Daoy (cell line): ENCODE measurements around the gene TLCD5. TPM values are rescaled to one million over a fixed set of nuclear protein-coding genes. Genes with fewer than 3 reads are reported as not detected.

Experiments
- DNase-seq: peaks from one replicate; pipeline ENCODE4 v3.0.0-alpha.2; 2015; ENCODE audit warnings: low read depth
- total RNA-seq: library from RNA; depleted of rRNA; stranded (reverse); fragments of >200 nt; shearing (Covaris generic); gene quantifications from 2 replicates; pipeline ENCODE4 v1.2.3, GENCODE V29; 2014

Gene TLCD5
- total RNA-seq, 1 experiment from 2014 or later: 11.4 TPM

GRCh38 chr11:120307476-120307875 lies 17.6 kb upstream of the TLCD5 start:
- DNase-seq: no peak

GRCh38 chr11:120308081-120308480 lies 17.0 kb upstream of the TLCD5 start:
- DNase-seq: no peak

GRCh38 chr11:120310870-120311269 lies 14.2 kb upstream of the TLCD5 start:
- DNase-seq: no peak

GRCh38 chr11:120314861-120315260 lies 10.2 kb upstream of the TLCD5 start:
- no peak for DNase-seq

GRCh38 chr11:120316880-120317688 lies 8.0 kb upstream of the TLCD5 start:
- DNase-seq: no peak

- DNase-seq: no peak
Observed at GRCh38 chr11:120317689-120318480, 7.2 kb upstream of the TLCD5 start.

- no peak for DNase-seq
Observed at GRCh38 chr11:120318906-120319305, 6.2 kb upstream of the TLCD5 start.

- DNase-seq: no peak
Observed at GRCh38 chr11:120326228-120326627, 1.1 kb downstream of the TLCD5 start.

- DNase-seq: no peak
Observed at GRCh38 chr11:120326845-120327281, 1.8 kb downstream of the TLCD5 start.

GRCh38 chr11:120327311-120327710 lies 2.2 kb downstream of the TLCD5 start:
- DNase-seq: no peak

GRCh38 chr11:120329556-120329955 lies 4.5 kb downstream of the TLCD5 start:
- DNase-seq: no peak

GRCh38 chr11:120330045-120330444 lies 4.9 kb downstream of the TLCD5 start:
- DNase-seq: no peak

- peak; percentile 81 for DNase-seq
Observed at GRCh38 chr11:120331301-120331996, 6.3 kb downstream of the TLCD5 start.

- no peak for DNase-seq
Observed at GRCh38 chr11:120332822-120333716, 8.0 kb downstream of the TLCD5 start.

- DNase-seq: no peak
Observed at GRCh38 chr11:120333801-120334200, 8.7 kb downstream of the TLCD5 start.

- no peak for DNase-seq
Observed at GRCh38 chr11:120334332-120334731, 9.2 kb downstream of the TLCD5 start.

- DNase-seq: peak; percentile 70
Observed at GRCh38 chr11:120334894-120335462, 9.9 kb downstream of the TLCD5 start.

- DNase-seq: no peak
Observed at GRCh38 chr11:120335556-120335907, 10.4 kb downstream of the TLCD5 start.

GRCh38 chr11:120335908-120336640 lies 11.0 kb downstream of the TLCD5 start, which contains the start of gene ARHGEF12:
Gene ARHGEF12, plus strand, starts transcription at chr11:120336413. Its CDS starts 831 bp downstream, at chr11:120337244.
- peak; percentile 96 for DNase-seq
